ENCODE measurements around the gene HMOX2.

Gene HMOX2

GRCh38 chr16:4505356-4506147 lies 29.4 kb downstream of the HMOX2 start:
- no peak for DNase-seq (ENCODE audit: low read depth)

GRCh38 chr16:4506450-4506849 lies 30.3 kb downstream of the HMOX2 start:
- no peak for DNase-seq (ENCODE audit: low read depth)

- DNase-seq (ENCODE audit: low read depth) = no peak
These were observed 31.6 kb downstream of the HMOX2 start for GRCh38 chr16:4507588-4508345.

- DNase-seq (ENCODE audit: low read depth) = no peak
These were observed 32.6 kb downstream of the HMOX2 start for GRCh38 chr16:4508806-4509205.

- no peak for DNase-seq (ENCODE audit: low read depth)
These were observed 33.2 kb downstream of the HMOX2 start for GRCh38 chr16:4509420-4509819.

- no peak for DNase-seq (ENCODE audit: low read depth)
These were observed 33.9 kb downstream of the HMOX2 start for GRCh38 chr16:4510131-4510530.

GRCh38 chr16:4510747-4511426 lies 34.7 kb downstream of the HMOX2 start:
- DNase-seq (ENCODE audit: low read depth) = no peak

GRCh38 chr16:4511441-4512082 lies 35.4 kb downstream of the HMOX2 start:
- no peak for DNase-seq (ENCODE audit: low read depth)

GRCh38 chr16:4512473-4512872 lies 36.3 kb downstream of the HMOX2 start:
- no peak for DNase-seq (ENCODE audit: low read depth)

- DNase-seq (ENCODE audit: low read depth) = no peak
These were observed 37.1 kb downstream of the HMOX2 start for GRCh38 chr16:4513086-4513860.

GRCh38 chr16:4513881-4514280 lies 37.7 kb downstream of the HMOX2 start:
- DNase-seq (ENCODE audit: low read depth) = no peak

GRCh38 chr16:4514606-4515005 lies 38.4 kb downstream of the HMOX2 start:
- no peak for DNase-seq (ENCODE audit: low read depth)

- no peak for DNase-seq (ENCODE audit: low read depth)
These were observed 39.5 kb downstream of the HMOX2 start for GRCh38 chr16:4515611-4516233.

- no peak for DNase-seq (ENCODE audit: low read depth)
These were observed 41.8 kb downstream of the HMOX2 start for GRCh38 chr16:4517812-4518680.

- no peak for DNase-seq (ENCODE audit: low read depth)
These were observed 43.3 kb downstream of the HMOX2 start for GRCh38 chr16:4519274-4520058.

GRCh38 chr16:4520913-4521312 lies 44.7 kb downstream of the HMOX2 start:
- no peak for DNase-seq (ENCODE audit: low read depth)

GRCh38 chr16:4522051-4522581 lies 45.9 kb downstream of the HMOX2 start:
- no peak for DNase-seq (ENCODE audit: low read depth)

GRCh38 chr16:4523686-4524085 lies 47.5 kb downstream of the HMOX2 start:
- DNase-seq (ENCODE audit: low read depth) = no peak

GRCh38 chr16:4524571-4524970 lies 48.4 kb downstream of the HMOX2 start:
- DNase-seq (ENCODE audit: low read depth) = no peak

Measured in HS-5 (cell line).